Pons (tissue), 1 donor: Measurements from ENCODE around the gene TSSC4.
A peak's percentile ranks its signal among the peaks of the same experiment; 100 is the strongest.

Experiments
- DNase-seq: peaks from one replicate; pipeline ENCODE4 v3.0.0-alpha.2; 2016; ENCODE audit warnings: low spot score

Gene TSSC4

DNA sequence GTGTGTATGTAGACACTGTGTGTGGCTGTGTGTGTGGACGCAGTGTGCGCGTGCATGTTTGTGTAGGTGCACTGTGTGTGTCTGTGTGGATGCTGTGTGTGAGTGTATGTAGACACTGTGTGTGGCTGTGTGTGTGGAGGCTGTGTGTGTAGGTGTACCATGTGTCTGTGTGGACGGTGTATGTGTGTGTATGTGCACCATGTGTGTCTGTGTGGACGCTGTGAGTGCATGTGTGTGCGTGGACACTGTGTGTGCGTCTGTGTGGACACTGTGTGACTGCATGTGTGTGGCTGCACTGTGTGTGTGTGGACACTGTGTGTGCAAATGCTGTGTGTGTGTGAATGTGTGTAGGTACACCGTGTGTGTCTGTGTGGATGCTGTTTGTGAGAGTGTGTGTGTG is 33.5 kb downstream of the TSSC4 start:
- no peak for DNase-seq

DNA sequence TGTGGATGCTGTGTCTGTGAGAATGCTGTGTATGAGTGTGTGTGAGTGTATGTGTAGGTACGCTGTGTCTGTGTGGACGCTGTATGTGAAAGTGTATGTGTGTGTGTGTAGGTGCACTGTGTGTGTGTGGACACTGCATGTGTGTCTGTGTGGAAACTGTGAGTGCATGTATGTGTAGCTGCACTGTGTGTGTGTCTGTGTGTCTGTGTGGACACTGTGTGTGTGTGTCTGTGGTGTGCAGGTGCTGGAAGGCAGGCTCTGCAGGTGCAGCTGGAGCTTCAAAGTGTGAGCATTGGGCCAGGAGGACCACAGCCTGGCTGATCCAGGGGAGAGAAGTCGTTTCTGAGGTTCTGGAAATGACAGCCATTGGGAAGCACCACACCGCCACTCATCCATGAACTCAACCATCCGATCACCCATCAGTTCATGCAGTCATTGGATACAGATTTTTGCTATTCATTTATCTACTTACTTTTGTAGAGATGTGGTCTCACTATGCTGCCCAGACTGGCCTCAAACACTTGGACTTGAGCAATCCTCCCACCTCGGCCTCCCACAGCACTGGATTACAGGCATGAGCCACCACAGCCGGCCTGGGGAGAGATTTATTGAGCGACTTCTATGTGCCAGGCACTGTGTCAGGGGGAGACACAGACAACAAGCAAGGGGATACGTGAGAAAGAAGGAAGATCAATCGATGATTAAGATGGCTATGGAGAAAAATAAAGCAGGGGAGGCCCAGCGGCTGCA is 34.1 kb downstream of the TSSC4 start:
- DNase-seq: no peak

DNA sequence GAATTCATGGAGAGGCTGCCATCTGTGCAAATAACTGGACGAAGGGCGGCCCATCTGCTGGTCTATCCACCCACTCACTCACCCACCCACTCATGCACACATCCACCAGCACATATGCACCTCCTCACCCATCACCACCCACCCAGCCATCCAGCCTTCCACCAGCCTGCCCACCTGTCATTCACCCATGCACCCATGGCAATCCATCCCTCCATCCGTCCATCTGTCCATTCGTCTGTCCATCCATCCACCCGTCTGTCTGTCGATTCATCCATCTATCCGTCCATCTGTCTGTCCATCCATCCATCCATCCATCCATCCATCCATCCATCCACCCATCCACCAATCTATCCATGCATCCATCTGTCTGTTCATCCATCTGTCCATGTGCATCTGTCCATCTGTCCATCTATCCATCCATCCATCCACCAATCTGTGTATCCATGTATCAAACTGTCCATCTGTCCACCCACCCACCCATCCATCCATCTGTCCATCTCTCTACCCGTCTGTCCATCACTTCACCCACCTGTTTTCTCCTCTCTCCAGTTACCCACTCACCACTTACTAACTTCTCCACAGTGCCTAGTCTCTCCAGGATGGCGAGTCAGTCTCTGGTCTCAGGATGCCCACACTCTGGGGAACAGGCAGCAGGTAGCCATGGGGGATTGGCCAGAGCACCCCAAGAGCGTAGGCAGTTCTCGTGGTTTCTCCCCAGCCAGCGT is 34.9 kb downstream of the TSSC4 start:
- no peak for DNase-seq

DNA sequence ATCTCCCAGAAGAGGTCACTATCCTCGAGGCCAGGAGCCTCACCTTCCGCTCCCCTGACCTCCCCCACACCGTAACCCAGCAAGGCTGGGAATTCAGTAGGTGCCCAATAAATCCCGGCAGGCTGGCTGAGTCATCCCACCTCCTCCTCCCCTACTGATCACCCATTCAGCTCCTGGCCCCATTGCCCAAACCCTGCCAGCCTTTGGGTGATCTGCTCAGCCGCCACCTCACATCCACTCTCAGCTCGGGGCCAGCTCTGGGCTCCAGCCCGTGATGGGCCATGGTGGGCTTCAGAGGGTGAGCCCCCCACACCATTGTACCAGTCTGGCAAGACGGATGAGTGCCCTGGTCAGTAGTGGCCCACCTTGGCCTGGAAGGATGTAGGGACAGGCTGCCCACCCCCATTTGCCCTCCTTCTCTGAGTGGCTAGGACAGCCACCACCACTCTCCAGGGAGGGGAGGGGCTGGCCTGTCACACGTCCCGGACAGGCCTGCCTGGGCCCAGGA is 35.5 kb downstream of the TSSC4 start:
- no peak for DNase-seq

DNA sequence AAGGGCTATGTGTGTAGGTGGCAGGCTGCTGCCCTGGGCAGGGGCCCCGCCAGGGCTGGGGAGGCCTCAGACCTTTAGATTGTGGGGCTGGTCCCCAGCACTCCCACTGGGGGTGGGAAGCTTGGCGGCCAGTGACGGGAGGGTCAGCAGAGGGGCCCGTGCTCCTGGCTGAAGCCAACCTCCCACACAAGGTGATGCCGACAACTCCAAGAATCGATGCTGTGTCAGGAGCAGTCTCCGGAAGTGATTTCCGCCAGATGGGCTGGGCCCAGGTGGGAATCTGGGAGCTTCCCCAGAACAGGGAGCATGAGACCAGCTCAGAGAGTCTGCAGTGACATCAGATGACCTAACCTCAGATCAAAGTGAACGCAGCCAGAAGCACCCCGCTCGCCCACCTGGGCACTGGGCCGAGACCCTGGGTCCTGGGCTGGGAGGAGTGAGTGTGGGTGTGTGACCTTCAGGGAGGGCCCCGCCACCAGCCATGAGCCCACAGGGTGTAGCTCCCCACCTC is 36.0 kb downstream of the TSSC4 start:
- DNase-seq: no peak

DNA sequence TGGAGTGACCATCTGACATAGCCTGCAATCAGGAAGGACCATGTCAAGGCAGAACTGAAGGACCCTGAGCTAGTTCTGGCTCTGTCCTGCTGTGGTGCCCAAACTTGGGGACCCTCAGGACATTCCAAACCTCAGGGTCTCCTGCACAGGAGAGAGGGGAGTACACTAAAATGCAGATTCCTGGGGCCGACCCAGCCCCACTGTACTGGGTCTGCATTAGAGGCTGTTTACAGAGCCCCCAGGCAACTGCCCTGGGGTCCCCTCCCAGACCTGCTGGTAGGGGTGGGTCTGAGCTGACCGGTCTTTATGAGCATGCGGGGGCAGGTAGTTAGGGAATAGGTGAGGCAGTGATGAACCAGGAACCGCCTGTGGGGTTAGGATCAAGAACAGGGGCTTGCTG is 37.0 kb downstream of the TSSC4 start:
- no peak for DNase-seq

DNA sequence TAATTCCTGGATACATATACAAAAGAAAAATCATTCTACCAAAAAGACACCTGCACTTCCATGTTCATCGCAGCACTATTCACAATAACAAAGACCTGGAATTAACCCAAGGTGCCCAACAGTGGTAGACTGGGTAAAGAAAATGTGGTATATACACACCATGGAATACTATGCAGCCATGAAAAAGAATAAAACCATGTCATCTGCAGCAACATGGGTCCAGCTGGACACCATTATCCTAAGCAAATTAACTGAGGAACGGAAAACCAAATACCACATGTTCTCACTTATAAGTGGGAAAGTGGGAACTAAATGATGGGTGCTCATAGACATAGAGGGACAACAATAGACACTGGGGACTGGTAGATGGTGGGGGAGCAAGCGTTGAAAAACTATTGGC is 39.3 kb downstream of the TSSC4 start:
- DNase-seq: no peak

DNA sequence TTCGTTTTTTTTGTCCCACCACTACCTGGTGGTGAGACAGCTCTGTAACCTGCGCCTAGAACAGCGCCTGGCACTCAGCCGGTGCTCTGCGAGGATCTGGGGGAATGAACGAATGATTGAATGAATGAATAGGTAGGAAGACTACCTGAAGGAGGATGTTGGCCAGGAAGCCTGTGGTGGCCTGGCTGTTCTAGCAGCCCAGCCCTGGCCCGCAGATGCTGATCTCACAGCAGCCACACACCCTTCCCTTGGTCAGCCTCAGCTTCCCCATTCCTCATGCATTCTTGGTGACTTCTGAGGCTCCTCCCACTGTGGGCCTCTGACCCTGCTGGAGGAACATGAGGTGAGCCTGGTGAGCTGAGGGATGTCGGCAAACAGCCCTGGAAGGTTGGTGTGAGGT is 40.1 kb downstream of the TSSC4 start:
- DNase-seq: no peak

DNA sequence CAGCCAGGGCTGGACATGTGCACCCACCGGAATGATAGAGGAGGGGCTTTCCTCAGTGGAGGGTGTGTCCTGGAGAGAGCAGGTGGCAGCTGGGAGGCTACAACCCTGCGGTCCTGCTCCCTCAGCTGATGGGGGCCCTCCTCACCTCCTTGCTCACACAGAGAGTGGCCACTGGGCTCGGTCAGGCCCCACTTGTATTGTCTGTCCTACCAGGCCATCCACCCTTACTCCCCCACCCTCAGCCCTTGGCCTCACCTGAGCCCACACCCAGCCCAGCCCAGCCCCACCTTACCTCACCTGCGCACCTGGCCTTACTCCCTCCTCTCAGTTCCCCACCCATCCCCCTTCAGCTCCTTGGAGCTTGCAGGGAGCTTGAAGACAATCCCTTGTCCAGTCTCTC is 40.6 kb downstream of the TSSC4 start:
- no peak for DNase-seq

DNA sequence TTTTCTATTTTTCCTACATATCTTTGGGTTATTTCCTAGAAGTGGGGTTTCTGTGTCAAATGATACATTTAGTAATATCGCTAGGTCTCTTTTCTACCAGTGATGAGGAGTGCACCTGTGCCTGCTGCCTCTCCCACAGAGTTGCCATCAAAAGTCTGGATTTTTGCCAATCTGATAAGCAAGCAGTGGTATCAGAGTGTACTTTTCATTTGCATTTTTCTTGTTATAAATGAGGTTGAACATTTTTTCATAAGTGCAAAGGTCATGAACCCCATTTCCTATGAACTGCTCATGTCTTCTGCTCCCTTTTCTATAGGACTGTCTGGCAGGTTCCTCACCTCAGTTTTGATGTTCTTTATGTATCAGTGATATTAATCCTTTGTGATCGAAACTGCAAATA is 42.0 kb downstream of the TSSC4 start:
- no peak for DNase-seq

DNA sequence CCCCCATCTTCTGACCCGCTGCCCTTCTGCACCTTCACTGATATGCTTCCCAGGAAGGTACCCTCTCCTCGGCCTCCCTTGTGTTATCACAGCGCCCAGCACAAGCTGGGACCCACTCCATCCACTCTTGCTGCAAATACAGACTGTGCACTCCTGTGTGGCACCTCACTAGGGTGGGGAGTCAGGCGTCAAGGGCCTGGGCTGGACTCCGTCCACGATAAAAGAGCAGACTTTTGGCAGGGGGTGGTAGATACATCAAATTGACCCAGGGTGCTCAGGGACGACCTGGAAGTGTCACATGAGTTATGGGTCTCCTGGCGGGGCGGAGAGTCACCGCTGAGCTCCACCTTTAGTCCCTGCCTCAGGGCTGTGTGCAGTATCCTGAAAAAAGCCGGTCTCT is 42.9 kb downstream of the TSSC4 start:
- DNase-seq: no peak

DNA sequence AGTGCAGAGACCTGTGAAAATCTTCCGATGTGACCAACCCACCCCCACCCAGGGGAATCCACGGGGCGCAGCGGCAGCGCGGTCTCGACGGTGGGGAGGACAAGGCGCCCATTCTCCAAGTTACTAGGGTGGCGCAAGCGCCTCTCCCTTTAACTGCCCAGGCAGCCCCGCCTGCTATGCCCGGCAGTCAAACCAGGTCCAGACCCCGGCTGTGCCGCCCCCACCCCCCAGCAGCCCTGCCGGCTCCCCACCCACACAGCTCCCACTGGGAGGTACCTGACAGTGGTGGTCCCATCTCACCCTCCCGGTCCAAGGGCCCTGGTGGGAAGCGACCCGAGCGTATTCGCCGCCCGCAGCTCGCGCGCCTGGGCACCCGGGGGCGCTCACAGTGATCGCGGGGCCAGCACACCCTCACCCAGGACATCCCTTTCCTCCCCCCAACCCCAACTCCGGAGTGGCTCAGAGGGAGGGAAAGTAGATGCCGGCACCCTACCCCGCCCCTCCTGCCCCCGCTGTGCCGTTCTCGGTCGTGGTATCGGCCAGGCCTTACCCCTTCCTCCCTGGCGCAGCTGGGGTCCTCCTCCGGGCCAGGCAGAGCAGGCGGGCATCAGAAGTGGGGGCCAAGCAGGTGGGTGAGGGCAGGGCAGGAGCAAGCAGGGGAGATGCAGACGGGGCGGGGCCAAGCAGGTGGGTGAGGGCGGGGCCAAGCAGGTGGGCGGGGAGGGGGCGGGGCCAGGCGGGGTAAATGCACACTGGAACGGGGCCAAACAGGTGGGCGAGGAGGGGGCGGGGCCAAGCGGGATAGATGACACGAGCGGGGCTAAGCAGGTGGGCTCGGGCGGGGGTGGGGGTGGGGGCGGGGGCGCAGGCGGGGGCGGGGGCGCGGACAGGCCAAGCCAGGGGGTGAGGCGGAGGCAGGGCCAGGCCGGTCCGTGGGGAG is 43.6 kb downstream of the TSSC4 start, which contains the start of gene TRPM5:
Gene TRPM5 (minus strand): TSS at position 634 of the 940 bp plus-strand sequence. CDS start 21,478 bp downstream, outside the sequence.
- DNase-seq: no peak

DNA sequence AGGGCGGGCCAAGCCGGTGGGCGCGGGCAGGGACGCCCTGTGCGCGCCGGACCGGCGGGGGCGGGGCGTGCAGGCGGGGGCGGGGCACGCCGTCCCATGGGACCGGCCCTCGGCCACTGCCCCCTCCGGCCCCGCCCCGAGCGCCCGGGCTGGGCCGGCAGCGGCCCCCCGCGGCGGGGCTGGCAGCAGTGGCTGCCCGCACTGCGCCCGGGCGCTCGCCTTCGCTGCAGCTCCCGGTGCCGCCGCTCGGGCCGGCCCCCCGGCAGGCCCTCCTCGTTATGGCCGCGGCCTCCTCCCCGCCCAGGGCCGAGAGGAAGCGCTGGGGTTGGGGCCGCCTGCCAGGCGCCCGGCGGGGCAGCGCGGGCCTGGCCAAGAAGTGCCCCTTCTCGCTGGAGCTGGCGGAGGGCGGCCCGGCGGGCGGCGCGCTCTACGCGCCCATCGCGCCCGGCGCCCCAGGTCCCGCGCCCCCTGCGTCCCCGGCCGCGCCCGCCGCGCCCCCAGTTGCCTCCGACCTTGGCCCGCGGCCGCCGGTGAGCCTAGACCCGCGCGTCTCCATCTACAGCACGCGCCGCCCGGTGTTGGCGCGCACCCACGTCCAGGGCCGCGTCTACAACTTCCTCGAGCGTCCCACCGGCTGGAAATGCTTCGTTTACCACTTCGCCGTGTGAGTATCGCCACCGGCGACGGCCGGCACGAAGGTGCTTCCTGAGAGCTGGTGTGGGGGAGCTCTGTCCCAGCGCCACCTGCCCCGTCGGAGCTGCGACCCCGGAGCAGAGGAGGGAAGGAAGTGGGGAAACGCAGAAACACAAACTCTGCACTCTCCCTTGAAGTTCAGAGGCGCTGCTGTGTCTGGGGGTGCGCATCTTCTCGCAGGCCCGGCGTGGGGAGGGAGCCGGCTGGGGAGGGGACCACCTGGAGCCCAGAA is 44.5 kb downstream of the TSSC4 start, which contains the start of gene KCNQ1:
Gene KCNQ1 (plus strand): TSS at position 188 of the 925 bp plus-strand sequence. CDS start 91 bp downstream, at position 279.
- no peak for DNase-seq

DNA sequence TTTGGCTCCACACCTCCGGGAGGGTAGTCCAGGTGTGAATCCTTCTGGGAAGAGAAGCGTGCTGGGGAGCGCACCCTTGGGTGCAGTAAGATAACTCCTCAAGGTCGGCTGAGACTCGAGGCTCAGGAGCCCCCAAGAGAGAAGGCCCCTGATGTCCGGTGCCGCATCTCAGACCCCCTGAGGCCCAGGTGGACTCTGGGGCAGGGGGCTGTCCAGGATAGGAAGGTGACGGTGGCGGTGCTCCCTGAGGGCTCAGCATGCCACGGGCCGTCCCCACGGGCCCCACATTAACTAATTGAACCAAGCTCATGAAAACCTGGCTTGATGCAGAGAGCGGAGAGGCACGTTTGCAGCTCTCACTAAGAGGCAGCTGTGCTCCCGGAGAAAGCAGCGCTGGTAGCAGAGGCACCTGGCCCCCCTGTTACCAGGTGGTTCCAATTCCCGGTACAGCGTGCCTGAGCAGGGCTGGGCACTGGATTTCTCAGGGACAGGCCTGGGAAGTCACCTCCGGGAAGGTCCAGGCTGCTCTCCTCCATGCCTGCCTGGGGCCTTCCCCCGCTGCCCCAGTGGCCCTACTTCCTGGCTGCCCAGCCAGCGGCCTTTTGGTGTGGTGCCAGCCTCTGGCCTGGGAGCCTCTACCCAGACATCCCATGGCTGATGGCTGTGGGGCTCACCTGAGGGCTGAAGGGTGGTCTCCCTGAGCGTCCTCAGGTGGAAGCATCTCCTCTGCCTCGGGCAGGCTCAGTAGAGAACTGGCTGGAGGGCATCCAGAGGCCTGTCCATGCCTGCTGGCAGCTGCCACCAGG is 45.4 kb downstream of the TSSC4 start:
- DNase-seq: no peak

DNA sequence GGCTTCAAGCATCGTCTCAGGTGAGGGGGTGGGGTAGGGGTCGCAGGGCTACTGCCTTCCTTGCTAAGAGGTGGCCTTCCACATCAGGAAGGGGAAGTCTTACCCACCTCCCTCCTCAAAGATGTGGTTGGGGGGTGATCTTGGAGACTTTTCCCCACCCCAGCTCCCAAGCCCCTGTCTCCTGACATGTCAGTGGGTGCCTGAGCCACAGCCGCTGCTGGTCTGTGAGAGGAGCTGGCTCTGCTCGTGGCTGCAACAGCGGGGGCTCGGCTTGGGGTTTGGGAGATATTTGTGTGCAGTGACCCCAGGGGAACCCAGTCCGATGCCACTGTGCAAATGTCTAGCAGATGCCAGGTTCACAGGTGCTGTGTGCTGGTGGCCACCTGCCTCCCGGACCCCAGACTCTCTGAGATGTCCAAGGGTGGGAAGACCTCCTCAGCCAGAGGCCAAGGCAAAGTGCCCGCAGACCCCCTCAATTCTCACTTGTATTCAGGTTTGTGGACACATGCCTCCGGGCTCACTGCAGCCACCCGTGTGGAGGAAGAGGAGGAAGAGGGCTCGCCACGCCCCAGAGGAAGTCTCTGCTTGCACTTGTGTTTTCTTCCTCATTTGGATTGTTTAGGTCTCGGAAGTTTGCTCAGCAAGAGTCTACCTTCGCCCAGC is 46.2 kb downstream of the TSSC4 start:
- peak; percentile 5 for DNase-seq

DNA sequence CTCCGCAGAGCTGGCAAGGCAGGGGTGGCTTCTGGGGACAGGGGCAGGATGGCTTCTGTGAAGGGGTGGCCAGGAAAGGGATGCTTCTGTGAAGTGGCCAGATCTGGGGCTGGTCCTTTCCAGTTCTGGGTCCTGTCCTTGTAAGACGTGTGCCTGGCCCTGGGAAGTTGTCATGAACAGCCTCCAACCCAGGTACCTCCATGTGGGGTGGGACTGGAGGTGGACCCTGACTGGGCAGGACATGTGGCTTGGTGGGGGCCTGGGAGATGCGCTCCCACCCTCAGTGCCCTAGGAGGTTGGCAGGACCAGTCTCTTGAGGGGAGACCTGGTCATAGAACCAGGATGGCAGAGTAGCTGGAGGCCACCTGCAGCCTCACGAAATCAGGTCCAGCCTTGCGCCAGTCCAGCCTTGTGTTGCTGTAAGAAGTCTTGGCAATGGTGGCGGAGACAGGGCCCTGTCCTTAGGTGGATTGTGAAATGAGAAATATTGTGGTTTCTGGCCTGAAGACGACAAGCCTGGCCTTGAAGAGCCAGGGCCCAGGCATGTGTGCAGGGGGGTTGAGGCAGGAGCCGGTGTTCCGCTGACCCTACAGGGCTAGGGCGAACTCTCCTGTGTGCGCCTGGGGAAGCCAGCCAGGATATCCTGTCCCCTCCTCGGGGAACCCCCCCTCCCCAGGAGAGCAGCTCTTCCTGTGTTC is 46.9 kb downstream of the TSSC4 start:
- DNase-seq: no peak

DNA sequence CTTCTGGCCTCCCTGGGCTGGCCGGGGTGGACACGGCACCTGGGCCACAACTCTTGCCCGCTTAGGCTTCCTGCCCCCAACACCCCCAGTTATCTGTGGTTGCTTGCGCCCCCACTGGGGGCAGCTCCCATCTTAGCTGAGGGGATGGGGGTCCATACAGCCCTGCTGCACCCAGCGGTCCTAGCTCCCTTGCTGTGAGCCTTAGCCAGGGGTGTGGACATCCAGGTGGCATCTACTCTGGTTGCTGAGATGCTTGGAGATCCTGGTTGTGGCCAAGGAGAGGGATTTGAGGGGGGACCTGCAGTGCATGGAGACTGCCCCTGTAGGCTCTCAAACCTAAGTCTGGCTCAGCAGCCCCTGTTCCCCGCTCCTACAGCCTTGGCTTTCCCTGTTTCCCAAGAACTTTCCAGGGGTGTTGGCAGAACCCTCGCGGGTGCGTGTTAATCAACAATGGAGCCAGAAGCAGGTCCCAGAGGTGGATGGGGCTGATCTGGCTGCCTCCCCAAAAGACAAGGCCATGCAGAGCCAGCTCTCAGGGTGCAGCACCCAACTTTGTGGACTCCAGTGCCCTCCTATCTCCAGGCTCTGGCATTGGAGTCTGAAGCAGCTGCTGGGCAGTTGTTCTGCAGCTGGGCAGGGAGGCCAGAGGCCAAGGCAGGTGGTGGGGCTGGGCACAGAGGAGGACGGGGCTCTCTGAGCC is 47.6 kb downstream of the TSSC4 start:
- no peak for DNase-seq
